Gastrocnemius medialis (tissue), 4 donors: ENCODE measurements around the gene NOP9. TPM values are rescaled to one million over a fixed set of nuclear protein-coding genes. Genes with fewer than 3 reads are reported as not detected.

Experiments used
- ATAC-seq, 2 donors: fragments of 150-250 bp; one replicate each; pipeline ENCODE4 v1.9.1; 2016
- DNase-seq, 2 donors: peaks; one replicate each; pipeline ENCODE4 v3.0.0-alpha.2; 2019
- H3K27ac ChIP-seq, 4 donors: fragments of 200-600 bp; sonication (generic); 1 replicate in 1 of 4; 2 replicates in 3 of 4; pipeline ENCODE4 v1.5.1; 2016 to 2018; ENCODE audit warnings: mild to moderate bottlenecking in 2 of 4, moderate library complexity in 1 of 4
- H3K27me3 ChIP-seq, 3 donors: fragments of 200-600 bp; sonication (generic) in 2 of 3; 1 replicate in 1 of 3; 2 replicates in 2 of 3; pipeline versions ENCODE4 v1.5.1 to v1.6.0; 2016 to 2019; ENCODE audit warnings: mild to moderate bottlenecking in 1 of 3, moderate library complexity in 1 of 3
- H3K36me3 ChIP-seq, 2 donors: fragments of 200-600 bp; sonication (generic) in 1 of 2; one replicate each; pipeline ENCODE4 v1.5.1; 2017 to 2018
- H3K4me1 ChIP-seq, 2 donors: fragments of 200-600 bp; sonication (generic) in 1 of 2; one replicate each; pipeline ENCODE4 v1.5.1; 2016 to 2017; ENCODE audit warnings: mild to moderate bottlenecking in 2 of 2
- H3K4me3 ChIP-seq, 4 donors: fragments of 200-600 bp; sonication (generic) in 3 of 4; 1 replicate in 1 of 4; 2 replicates in 3 of 4; pipeline ENCODE4 v1.5.1; 2016 to 2019; ENCODE audit warnings: mild to moderate bottlenecking in 2 of 4
- H3K9me3 ChIP-seq, 3 donors: fragments of 200-600 bp; sonication (generic) in 2 of 3; 1 replicate in 1 of 3; 2 replicates in 2 of 3; pipeline ENCODE4 v1.5.1; 2016 to 2019
- POLR2A ChIP-seq, 2 donors: fragments of 450-650 bp; IDR thresholded peaks; one replicate each; pipeline ENCODE4 v1.6.1; 2017; ENCODE audit warnings: antibody characterized with exemption in 2 of 2, mild to moderate bottlenecking in 2 of 2, moderate library complexity in 2 of 2
- in situ Hi-C, 4 donors: fragments of 200-750 bp; cut with MboI; loops; one replicate each; pipeline versions ENCODE4 v1.15.0 to v1.8.0; 2017; ENCODE audit warnings: low sequenced_read_pairs in 4 of 4
- intact Hi-C: fragments of 100-400 bp; cut with DNase I; formaldehyde crosslinking; loops from one replicate; pipeline ENCODE4 v1.15.1; 2023; ENCODE audit warnings: low total_unique reads
- total RNA-seq, 4 donors: library from RNA; depleted of rRNA; stranded (reverse); fragments of >200 nt; gene quantifications; one replicate each; pipeline versions ENCODE4 v1.1.0 to v1.2.3, GENCODE V29; 2016
- TF ChIP-seq, protein P1 (sequence below), 5 experiments: fragments of 450-650 bp in 3 of 5; fragments of 200-600 bp in 2 of 5; sonication (generic) in 2 of 5; IDR thresholded peaks in 4 of 5; conservative IDR thresholded peaks in 1 of 5; 1 replicate in 4 of 5; 2 replicates in 1 of 5; pipeline ENCODE4 v1.5.1; 2016 to 2019; ENCODE audit warnings: antibody characterized with exemption in 5 of 5, mild to moderate bottlenecking in 3 of 5, moderate library complexity in 3 of 5

Gene NOP9
- total RNA-seq, 4 donors from 2014 or later: 27.2 to 43.5 (median 32.2) TPM

DNA sequence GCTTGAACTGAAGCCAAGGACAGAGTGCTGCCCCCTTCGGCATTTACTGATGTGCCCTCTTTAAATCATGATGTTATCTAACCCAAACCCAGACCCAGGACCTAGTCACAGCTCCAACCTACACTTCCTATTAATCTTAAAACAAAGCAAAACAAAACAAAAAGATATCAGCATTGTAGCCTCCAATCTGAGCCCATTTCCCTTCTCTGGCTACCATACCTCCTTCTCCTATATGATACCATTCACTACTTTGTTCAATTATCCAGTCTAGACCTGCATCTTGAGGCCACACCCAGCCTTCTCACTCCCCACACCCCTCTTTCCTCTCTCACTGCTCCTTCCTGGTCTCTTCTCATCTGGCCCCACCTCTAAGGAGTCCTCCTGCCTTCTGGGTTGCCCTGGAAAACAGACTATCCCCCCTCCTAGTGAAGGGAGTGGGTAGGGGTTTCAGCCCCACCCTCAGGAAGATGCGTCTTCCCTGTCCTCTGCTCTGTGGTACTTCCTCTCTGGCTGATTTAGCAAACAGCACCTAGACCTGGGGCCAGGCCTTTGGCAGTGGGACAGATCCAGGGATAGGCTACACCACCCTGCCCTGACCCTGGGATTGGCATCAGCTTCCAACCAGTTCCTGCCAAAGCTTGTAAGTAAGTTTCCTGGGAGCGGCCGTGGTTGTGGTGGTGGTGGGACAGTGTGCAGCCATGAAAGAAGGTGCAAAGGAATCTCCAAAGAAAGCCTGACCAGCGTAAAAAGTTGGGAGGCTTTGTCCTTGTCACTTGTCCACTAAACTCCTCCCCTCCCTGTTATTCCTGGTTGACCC lies 14.9 kb downstream of the NOP9 start:
- Histone ChIP-seq H3K9me3 (no peaks in the 10 kb centered on the region), H3K27me3 (peaks cover 11 to 31% (median 20%) of the 10 kb centered on the region in 3 donors), H3K4me1 (peaks cover 11 to 18% of the 10 kb centered on the region in 2 donors), H3K36me3 (no peaks in the 10 kb centered on the region), H3K4me3 (no peak overlapping the region), H3K27ac (peak overlapping the region in 2 of 4 donors; percentile 53 to 74)
- in situ Hi-C loops (no loop called here), intact Hi-C loops (loop anchor here (5.0 kb wide), 1 partner anchor 123 kb away; no protein-coding TSS in a partner anchor)
- TF ChIP-seq POLR2A (IDR thresholded peaks at IDR 0.05): no peak
- TF ChIP-seq, protein P1, sequence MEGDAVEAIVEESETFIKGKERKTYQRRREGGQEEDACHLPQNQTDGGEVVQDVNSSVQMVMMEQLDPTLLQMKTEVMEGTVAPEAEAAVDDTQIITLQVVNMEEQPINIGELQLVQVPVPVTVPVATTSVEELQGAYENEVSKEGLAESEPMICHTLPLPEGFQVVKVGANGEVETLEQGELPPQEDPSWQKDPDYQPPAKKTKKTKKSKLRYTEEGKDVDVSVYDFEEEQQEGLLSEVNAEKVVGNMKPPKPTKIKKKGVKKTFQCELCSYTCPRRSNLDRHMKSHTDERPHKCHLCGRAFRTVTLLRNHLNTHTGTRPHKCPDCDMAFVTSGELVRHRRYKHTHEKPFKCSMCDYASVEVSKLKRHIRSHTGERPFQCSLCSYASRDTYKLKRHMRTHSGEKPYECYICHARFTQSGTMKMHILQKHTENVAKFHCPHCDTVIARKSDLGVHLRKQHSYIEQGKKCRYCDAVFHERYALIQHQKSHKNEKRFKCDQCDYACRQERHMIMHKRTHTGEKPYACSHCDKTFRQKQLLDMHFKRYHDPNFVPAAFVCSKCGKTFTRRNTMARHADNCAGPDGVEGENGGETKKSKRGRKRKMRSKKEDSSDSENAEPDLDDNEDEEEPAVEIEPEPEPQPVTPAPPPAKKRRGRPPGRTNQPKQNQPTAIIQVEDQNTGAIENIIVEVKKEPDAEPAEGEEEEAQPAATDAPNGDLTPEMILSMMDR (IDR thresholded peaks at IDR 0.05 in 4 of 5, conservative IDR thresholded peaks at IDR 0.05 in 1 of 5): no peak
- DNase-seq: no peak
- no peak for ATAC-seq

DNA sequence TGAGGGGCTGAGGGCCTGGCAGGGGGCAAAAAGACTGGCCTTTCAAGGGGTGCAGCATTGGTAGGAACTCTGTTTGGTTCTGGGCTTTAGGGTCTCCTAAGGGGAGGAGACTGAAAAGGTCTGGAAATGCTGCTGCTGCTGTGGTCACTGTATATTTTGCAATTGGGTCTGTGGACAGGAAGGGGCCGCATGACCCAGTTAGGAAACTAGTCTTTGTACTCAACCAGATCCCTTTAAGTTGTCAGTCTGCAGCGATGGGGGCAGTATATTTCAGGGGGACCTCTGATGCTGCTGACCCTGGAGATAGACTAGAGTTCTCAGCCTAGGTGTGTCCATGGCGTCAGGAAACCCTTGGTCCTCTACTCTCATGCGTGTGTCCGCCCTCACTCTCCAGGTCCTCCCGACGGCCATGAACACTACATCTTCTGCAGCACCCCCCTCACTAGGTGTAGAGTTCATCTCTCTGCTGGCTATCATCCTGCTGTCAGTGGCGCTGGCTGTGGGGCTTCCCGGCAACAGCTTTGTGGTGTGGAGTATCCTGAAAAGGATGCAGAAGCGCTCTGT lies 15.7 kb downstream of the NOP9 start:
- in situ Hi-C loops: no loop called here

DNA sequence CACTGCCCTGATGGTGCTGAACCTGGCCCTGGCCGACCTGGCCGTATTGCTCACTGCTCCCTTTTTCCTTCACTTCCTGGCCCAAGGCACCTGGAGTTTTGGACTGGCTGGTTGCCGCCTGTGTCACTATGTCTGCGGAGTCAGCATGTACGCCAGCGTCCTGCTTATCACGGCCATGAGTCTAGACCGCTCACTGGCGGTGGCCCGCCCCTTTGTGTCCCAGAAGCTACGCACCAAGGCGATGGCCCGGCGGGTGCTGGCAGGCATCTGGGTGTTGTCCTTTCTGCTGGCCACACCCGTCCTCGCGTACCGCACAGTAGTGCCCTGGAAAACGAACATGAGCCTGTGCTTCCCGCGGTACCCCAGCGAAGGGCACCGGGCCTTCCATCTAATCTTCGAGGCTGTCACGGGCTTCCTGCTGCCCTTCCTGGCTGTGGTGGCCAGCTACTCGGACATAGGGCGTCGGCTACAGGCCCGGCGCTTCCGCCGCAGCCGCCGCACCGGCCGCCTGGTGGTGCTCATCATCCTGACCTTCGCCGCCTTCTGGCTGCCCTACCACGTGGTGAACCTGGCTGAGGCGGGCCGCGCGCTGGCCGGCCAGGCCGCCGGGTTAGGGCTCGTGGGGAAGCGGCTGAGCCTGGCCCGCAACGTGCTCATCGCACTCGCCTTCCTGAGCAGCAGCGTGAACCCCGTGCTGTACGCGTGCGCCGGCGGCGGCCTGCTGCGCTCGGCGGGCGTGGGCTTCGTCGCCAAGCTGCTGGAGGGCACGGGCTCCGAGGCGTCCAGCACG lies 16.4 kb downstream of the NOP9 start:
- no peak for TF ChIP-seq POLR2A (IDR thresholded peaks at IDR 0.05)
- TF ChIP-seq, protein P1 (IDR thresholded peaks at IDR 0.05 in 4 of 5, conservative IDR thresholded peaks at IDR 0.05 in 1 of 5): peak in 4 of 5 experiments; percentile 16 to 46 (median 27)
- DNase-seq (peak in 1 of 2 donors; percentile 31), ATAC-seq (peak; percentile 17 to 56)
- Histone ChIP-seq H3K36me3 (no peaks in the 10 kb centered on the region), H3K4me3 (peak overlapping the region in 2 of 4 donors; percentile 18 to 22), H3K9me3 (no peaks in the 10 kb centered on the region), H3K27ac (peak overlapping the region in 3 of 4 donors; percentile 49 to 74 (median 53)), H3K4me1 (peaks cover 0 to 9% of the 10 kb centered on the region in 2 donors), H3K27me3 (peaks cover 11 to 31% (median 20%) of the 10 kb centered on the region in 3 donors)
- intact Hi-C loops (no loop called here), in situ Hi-C loops (no loop called here)

More for the DNA sequence above, 15.7 kb downstream of the NOP9 start:
- H3K36me3 ChIP-seq: no peaks in the 10 kb centered on the region
- DNase-seq (no peak), ATAC-seq (no peak)
- H3K9me3 ChIP-seq: no peaks in the 10 kb centered on the region
- peak overlapping the region in 1 of 4 donors; percentile 18 for H3K4me3 ChIP-seq
- peaks cover 11 to 31% (median 20%) of the 10 kb centered on the region in 3 donors for H3K27me3 ChIP-seq
- peak overlapping the region in 3 of 4 donors; percentile 49 to 74 (median 53) for H3K27ac ChIP-seq
- H3K4me1 ChIP-seq: peaks cover 3 to 13% of the 10 kb centered on the region in 2 donors
- TF ChIP-seq POLR2A (IDR thresholded peaks at IDR 0.05): no peak
- TF ChIP-seq, protein P1 (IDR thresholded peaks at IDR 0.05 in 4 of 5, conservative IDR thresholded peaks at IDR 0.05 in 1 of 5): no peak
- intact Hi-C loops: no loop called here

DNA sequence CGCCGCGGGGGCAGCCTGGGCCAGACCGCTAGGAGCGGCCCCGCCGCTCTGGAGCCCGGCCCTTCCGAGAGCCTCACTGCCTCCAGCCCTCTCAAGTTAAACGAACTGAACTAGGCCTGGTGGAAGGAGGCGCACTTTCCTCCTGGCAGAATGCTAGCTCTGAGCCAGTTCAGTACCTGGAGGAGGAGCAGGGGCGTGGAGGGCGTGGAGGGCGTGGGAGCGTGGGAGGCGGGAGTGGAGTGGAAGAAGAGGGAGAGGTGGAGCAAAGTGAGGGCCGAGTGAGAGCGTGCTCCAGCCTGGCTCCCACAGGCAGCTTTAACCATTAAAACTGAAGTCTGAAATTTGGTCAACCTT lies 16.9 kb downstream of the NOP9 start:
- Histone ChIP-seq H3K4me3 (peak overlapping the region in 1 of 4 donors; percentile 18), H3K9me3 (no peaks in the 10 kb centered on the region), H3K36me3 (no peaks in the 10 kb centered on the region), H3K27me3 (peaks cover 11 to 31% (median 20%) of the 10 kb centered on the region in 3 donors), H3K27ac (peak overlapping the region in 2 of 4 donors; percentile 49 to 53), H3K4me1 (peaks cover 0 to 9% of the 10 kb centered on the region in 2 donors)
- ATAC-seq (no peak), DNase-seq (no peak)
- in situ Hi-C loops: no loop called here
- intact Hi-C loops: no loop called here
- TF ChIP-seq, protein P1 (IDR thresholded peaks at IDR 0.05 in 4 of 5, conservative IDR thresholded peaks at IDR 0.05 in 1 of 5): no peak
- TF ChIP-seq POLR2A (IDR thresholded peaks at IDR 0.05): no peak
